Heart right ventricle (tissue), 16 donors: ENCODE measurements around the gene SH3RF3. TPM values are rescaled to one million over a fixed set of nuclear protein-coding genes. Genes with fewer than 3 reads are reported as not detected.

Experiments
- ATAC-seq, 8 donors: fragments of 200-7000 bp; cut with Tn5 transposase; one replicate each; pipeline ENCODE4 v1.9.1; 2020; ENCODE audit warnings: mild to moderate bottlenecking in 8 of 8, moderate library complexity in 8 of 8, moderate number of reproducible peaks in 1 of 8
- DNase-seq, 2 donors: peaks; one replicate each; pipeline ENCODE4 v3.0.0-alpha.2; 2020
- H3K27ac ChIP-seq, 10 donors: fragments of 200-600 bp; sonication (generic) in 2 of 10; one replicate each; pipeline versions ENCODE4 v1.5.0 to v1.8.0; 2020 to 2022; ENCODE audit warnings: mild to moderate bottlenecking in 3 of 10
- H3K27me3 ChIP-seq, 7 donors: fragments of 200-600 bp; one replicate each; pipeline ENCODE4 v1.8.0; 2021 to 2022; ENCODE audit warnings: mild to moderate bottlenecking in 2 of 7
- H3K36me3 ChIP-seq, 9 donors: fragments of 200-600 bp; sonication (generic) in 1 of 9; one replicate each; pipeline versions ENCODE4 v1.5.0 to v1.8.0; 2020 to 2022; ENCODE audit warnings: mild to moderate bottlenecking in 2 of 9
- H3K4me1 ChIP-seq, 9 donors: fragments of 200-600 bp; sonication (generic) in 1 of 9; one replicate each; pipeline versions ENCODE4 v1.5.0 to v1.8.0; 2020 to 2022; ENCODE audit warnings: mild to moderate bottlenecking in 4 of 9
- H3K4me3 ChIP-seq, 10 donors: fragments of 200-600 bp; sonication (generic) in 2 of 10; one replicate each; pipeline versions ENCODE4 v1.5.0 to v1.8.0; 2020 to 2022; ENCODE audit warnings: mild to moderate bottlenecking in 7 of 10, moderate library complexity in 2 of 10
- H3K9me3 ChIP-seq, 11 donors: fragments of 200-600 bp in 10 of 11; sonication (generic) in 2 of 11; one replicate each; pipeline versions ENCODE4 v1.5.0 to v1.8.0; 2013 to 2022; ENCODE audit warnings: mild to moderate bottlenecking in 2 of 11, control low read depth in 1 of 11, moderate library complexity in 1 of 11
- WGBS, 2 donors: extraction: QIAGEN DNeasy Blood & Tissue Kit; methylation state at CpG; one replicate each; pipeline ENCODE4 v1.1.7; 2013; ENCODE audit warnings: inconsistent platforms in 1 of 2; 5-methylcytosine and 5-hydroxymethylcytosine counted together
- intact Hi-C, 10 donors: fragments of 100-400 bp; cut with DNase I; formaldehyde crosslinking; loops; one replicate each; pipeline versions ENCODE4 v1.11.1 to v1.14.2; 2022
- polyA plus RNA-seq, 2 donors: library from polyadenylated mRNA; stranded (reverse); fragments of 200-250 nt; gene quantifications; one replicate each; pipeline ENCODE4 v1.2.3, GENCODE V29; 2013
- total RNA-seq, 10 donors: library from RNA; stranded (reverse); fragmentation: NEBNext Ultra II Directional in 3 of 10; extraction: Animal tissue kit (Norgen Biotek cat#: 25700) in 3 of 10; gene quantifications; one replicate each; pipeline versions ENCODE4 v1.2.1 to v1.2.4, GENCODE V29; 2021 to 2023
- TF ChIP-seq, protein P1 (sequence below), 9 donors: fragments of 200-600 bp; sonication (generic) in 2 of 9; IDR thresholded peaks; one replicate each; pipeline versions ENCODE4 v1.5.0 to v1.8.0; 2021 to 2022; ENCODE audit warnings: antibody characterized with exemption in 9 of 9, mild to moderate bottlenecking in 5 of 9, moderate library complexity in 1 of 9
- donor health status: Arrhythmogenic right ventricular cardiomyopathy.
- donor health status: ischemic (EF 13 %, LVEDD 7.1; RV severe dilation, severe dysfunction).
- donor health status: healthy with polysubstance abuse.
- donor health status: DM: no; HTN: yes; CAD: no.
- donor health status: DM: no; HTN: no; CAD: no.
- donor health status: ischemic (EF 25% LVEDD 6.9; RV normal size, moderate dysfunction).
- donor health status: ischemic (EF 25% LVEDD 5.7; RV mildly dilated, moderate dysfunction).
- donor health status: healthy.
- donor health status: DM: yes; HTN: yes; CAD: no.
- donor health status: Ischemic cardiomyopathy.
- donor health status: ischemic (EF 35%, LVEDD 5.7; RV mildly dilated, moderate dysfunction).
- donor health status: nonischemic (EF 11% LVEDD 7.7; RV severe dilation, severe dysfunction).
- donor health status: DM: yes; HTN: yes; CAD: no.
- donor health status: PGD.
- donor health status: ischemic (EF 29% LVEDD 5.4; RV normal size, mild dysfunction).
- donor health status: nonischemic (EF 23%, LVEDD 6.1; RV moderate dilation, normal function).

SH3RF3 gene
- total and polyA plus RNA-seq, 12 donors, result 5.0 to 11.5 (median 8.6) TPM

DNA sequence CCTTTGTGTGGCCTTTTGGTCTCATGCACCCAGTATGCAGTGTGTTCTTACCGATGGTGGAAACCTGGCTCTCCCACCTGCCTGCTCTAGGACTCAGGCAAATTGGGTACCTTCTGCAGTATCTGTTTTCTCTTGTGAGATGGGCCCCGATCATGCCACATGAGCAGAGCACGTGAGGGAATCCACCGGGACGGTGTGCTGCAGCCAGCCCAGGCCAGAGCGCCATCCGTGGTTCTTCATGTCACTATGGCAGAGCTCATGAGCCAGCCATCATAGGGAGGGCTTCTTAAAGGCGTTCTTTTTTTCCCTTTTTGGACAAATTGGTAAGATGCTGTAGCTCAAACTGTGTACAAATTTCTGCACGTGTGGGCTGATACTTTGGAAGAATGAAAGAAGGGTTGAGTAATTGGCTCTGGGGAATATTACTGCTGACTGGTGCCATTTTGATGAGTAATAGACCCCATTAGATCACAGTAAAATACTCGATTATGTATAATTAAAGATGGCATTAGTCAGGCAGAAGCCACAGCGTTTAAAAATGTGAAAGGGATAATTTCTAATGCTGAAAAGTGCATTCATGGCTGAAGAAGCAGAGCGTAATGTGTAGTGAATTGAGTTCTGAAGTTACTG lies 19.2 kb downstream of the SH3RF3 start:
- Histone ChIP-seq H3K4me1 (peaks cover 0 to 19% (median 6%) of the 10 kb centered on the region in 9 donors), H3K9me3 (no peaks in the 10 kb centered on the region), H3K36me3 (no peaks in the 10 kb centered on the region), H3K4me3 (no peak overlapping the region), H3K27ac (no peak overlapping the region), H3K27me3 (no peaks in the 10 kb centered on the region)
- TF ChIP-seq, protein P1, sequence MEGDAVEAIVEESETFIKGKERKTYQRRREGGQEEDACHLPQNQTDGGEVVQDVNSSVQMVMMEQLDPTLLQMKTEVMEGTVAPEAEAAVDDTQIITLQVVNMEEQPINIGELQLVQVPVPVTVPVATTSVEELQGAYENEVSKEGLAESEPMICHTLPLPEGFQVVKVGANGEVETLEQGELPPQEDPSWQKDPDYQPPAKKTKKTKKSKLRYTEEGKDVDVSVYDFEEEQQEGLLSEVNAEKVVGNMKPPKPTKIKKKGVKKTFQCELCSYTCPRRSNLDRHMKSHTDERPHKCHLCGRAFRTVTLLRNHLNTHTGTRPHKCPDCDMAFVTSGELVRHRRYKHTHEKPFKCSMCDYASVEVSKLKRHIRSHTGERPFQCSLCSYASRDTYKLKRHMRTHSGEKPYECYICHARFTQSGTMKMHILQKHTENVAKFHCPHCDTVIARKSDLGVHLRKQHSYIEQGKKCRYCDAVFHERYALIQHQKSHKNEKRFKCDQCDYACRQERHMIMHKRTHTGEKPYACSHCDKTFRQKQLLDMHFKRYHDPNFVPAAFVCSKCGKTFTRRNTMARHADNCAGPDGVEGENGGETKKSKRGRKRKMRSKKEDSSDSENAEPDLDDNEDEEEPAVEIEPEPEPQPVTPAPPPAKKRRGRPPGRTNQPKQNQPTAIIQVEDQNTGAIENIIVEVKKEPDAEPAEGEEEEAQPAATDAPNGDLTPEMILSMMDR (IDR thresholded peaks at IDR 0.05), result no peak
- 82 to 89% methylated on average over 12 of the region's 12 CpGs for WGBS, 2 donors
- ATAC-seq, result peak in 3 of 8 donors; percentile 13 to 55 (median 31)
- intact Hi-C loops, result no loop called here
- no peak for DNase-seq

DNA sequence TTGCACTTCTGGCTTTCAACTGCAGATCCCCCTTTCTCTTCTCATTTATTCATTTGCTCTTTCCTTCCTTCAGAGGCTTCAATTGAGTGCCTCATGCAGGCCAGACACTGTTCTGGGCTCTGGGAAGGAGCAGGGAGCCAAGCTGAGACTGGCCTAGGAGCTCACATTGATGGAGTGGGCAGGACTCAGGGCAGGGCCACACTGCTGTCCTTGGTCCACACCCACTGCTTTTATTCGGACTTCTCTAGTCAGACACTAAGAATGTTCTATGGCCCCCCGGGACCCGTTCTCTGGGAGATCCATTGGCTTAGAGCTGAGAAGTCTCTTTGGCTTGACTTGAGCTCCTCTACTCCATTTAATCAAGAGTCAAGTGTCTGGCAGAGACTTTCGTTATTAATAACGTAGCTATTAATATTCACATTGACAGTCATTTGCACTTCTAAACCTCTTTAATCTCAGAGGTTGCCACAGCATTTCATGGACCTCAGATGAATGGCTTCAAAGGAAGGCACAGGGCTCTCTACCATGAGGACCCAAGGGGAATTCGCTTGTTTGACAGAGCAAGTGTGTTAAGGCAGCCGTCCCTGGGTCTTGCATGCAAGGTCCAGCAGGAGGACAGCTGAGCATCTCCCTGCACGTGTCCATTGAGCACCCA lies 20.1 kb downstream of the SH3RF3 start:
- intact Hi-C loops, result no loop called here
- ATAC-seq, result peak in 2 of 8 donors; percentile 24 to 37
- no peaks in the 10 kb centered on the region for H3K36me3 ChIP-seq
- H3K4me3 ChIP-seq, result no peak overlapping the region
- DNase-seq, result no peak
- no peaks in the 10 kb centered on the region for H3K27me3 ChIP-seq
- 69 to 72% methylated on average over 8 of the region's 8 CpGs for WGBS, 2 donors
- H3K9me3 ChIP-seq, result no peaks in the 10 kb centered on the region
- TF ChIP-seq, protein P1 (IDR thresholded peaks at IDR 0.05), result no peak
- H3K4me1 ChIP-seq, result peaks cover 0 to 19% (median 6%) of the 10 kb centered on the region in 9 donors
- no peak overlapping the region for H3K27ac ChIP-seq

DNA sequence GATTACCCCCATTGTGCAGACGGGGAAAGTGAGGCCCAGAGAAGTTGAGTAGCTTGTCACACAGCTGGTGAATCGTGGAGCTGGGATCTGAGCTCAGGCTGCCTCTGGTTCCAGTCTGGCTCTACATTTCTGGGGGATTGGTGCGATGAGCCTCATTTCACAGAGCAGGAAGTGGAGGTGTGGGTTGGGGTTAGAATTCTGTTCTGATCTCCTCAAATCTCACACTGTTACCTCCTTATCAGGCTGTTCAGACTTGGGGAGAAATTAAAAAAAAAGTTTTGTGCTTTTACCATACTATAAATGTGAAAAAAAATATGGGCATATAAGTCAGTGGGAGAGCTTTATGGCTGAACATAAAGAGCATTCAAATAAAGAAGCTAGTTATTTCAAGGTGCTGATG lies 21.6 kb downstream of the SH3RF3 start:
- no peak for ATAC-seq
- Histone ChIP-seq H3K27ac (no peak overlapping the region), H3K9me3 (no peaks in the 10 kb centered on the region), H3K4me1 (peaks cover 0 to 27% (median 12%) of the 10 kb centered on the region in 9 donors), H3K36me3 (no peaks in the 10 kb centered on the region), H3K4me3 (no peak overlapping the region), H3K27me3 (no peaks in the 10 kb centered on the region)
- TF ChIP-seq, protein P1 (IDR thresholded peaks at IDR 0.05), result no peak
- intact Hi-C loops, result no loop called here
- 93 to 95% methylated on average over 3 of the region's 3 CpGs for WGBS, 2 donors
- no peak for DNase-seq

DNA sequence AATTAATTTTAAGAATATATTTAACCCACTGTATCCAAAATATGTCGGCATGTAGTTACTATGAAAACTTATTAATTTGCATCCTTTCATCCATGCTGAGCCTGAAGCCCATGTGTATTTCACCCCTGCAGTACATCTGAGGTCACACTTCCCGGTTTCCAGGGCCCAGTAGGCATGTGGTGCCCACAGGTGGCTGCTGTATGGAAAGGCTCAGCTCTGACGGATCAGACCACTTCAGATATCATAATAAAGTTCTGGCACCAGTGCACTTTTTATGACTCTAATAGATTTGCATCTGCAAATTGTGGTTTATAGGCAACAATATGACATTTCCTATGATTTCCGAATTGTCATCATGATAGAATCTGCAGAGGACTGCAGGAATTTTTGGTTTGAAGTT lies 22.5 kb downstream of the SH3RF3 start:
- no peak overlapping the region for H3K4me3 ChIP-seq
- no peaks in the 10 kb centered on the region for H3K36me3 ChIP-seq
- H3K27me3 ChIP-seq, result no peaks in the 10 kb centered on the region
- TF ChIP-seq, protein P1 (IDR thresholded peaks at IDR 0.05), result no peak
- DNase-seq, result no peak
- H3K27ac ChIP-seq, result no peak overlapping the region
- no peak for ATAC-seq
- WGBS, 2 donors, result 74 to 84% methylated on average over 4 of the region's 4 CpGs
- peaks cover 0 to 37% (median 17%) of the 10 kb centered on the region in 9 donors for H3K4me1 ChIP-seq
- no peaks in the 10 kb centered on the region for H3K9me3 ChIP-seq
- intact Hi-C loops, result no loop called here
